Measurements from ENCODE around the gene ABCG1.

Gene ABCG1

GRCh38 chr21:42234464-42235241, 15.7 kb downstream of the ABCG1 start:
- DNase-seq, result peak; percentile 75 to 94

- DNase-seq, result peak in 1 of 2 experiments; percentile 54
Measured at GRCh38 chr21:42235593-42235992, 16.7 kb downstream of the ABCG1 start.

- peak in 1 of 2 experiments; percentile 26 for DNase-seq
Measured at GRCh38 chr21:42236014-42236413, 17.1 kb downstream of the ABCG1 start.

- no peak for DNase-seq
Measured at GRCh38 chr21:42236693-42237092, 17.8 kb downstream of the ABCG1 start.

- peak in 1 of 2 experiments; percentile 38 for DNase-seq
Measured at GRCh38 chr21:42237161-42237560, 18.2 kb downstream of the ABCG1 start.

GRCh38 chr21:42237577-42237976, 18.6 kb downstream of the ABCG1 start:
- DNase-seq, result no peak

GRCh38 chr21:42238185-42238934, 19.4 kb downstream of the ABCG1 start:
- DNase-seq, result no peak

- no peak for DNase-seq
Measured at GRCh38 chr21:42239556-42239955, 20.6 kb downstream of the ABCG1 start.

GRCh38 chr21:42239973-42240372, 21.0 kb downstream of the ABCG1 start:
- no peak for DNase-seq

- no peak for DNase-seq
Measured at GRCh38 chr21:42242611-42243010, 23.7 kb downstream of the ABCG1 start.

GRCh38 chr21:42243026-42243425, 24.1 kb downstream of the ABCG1 start:
- DNase-seq, result no peak

- peak in 1 of 2 experiments; percentile 26 for DNase-seq
Measured at GRCh38 chr21:42245331-42246193, 26.6 kb downstream of the ABCG1 start.

GRCh38 chr21:42247716-42248115, 28.8 kb downstream of the ABCG1 start:
- no peak for DNase-seq

- DNase-seq, result no peak
Measured at GRCh38 chr21:42248241-42248640, 29.3 kb downstream of the ABCG1 start.

- DNase-seq, result no peak
Measured at GRCh38 chr21:42248783-42249597, 30.1 kb downstream of the ABCG1 start.

GRCh38 chr21:42250422-42251403, 31.8 kb downstream of the ABCG1 start:
- no peak for DNase-seq

- no peak for DNase-seq
Measured at GRCh38 chr21:42251654-42252324, 32.8 kb downstream of the ABCG1 start.

- no peak for DNase-seq
Measured at GRCh38 chr21:42252325-42252654, 33.4 kb downstream of the ABCG1 start.

GRCh38 chr21:42252778-42253340, 33.9 kb downstream of the ABCG1 start:
- DNase-seq, result no peak

GRCh38 chr21:42253466-42253865, 34.5 kb downstream of the ABCG1 start:
- no peak for DNase-seq

Measured in NCI-H526 (cell line).